Stimulated activated CD4-positive, alpha-beta T cell treated with anti-CD3 and anti-CD28 coated beads, TNF-alpha, amount 100 ng/mL, for 48 hours (primary cell): ENCODE data around the gene SLC35F2.
A peak's percentile ranks its signal among the peaks of the same experiment; 100 is the strongest.
"Not testable (repeated sequence)": the region's sequence is repeated elsewhere in the genome, so short reads cannot be mapped to it uniquely, and the experiment has no call there.

Experiments
- DNase-seq, 3 donors: peaks; one replicate each; pipeline ENCODE4 v3.0.0-alpha.2; 2020; ENCODE audit warnings: low read depth in 3 of 3

Gene SLC35F2

DNA sequence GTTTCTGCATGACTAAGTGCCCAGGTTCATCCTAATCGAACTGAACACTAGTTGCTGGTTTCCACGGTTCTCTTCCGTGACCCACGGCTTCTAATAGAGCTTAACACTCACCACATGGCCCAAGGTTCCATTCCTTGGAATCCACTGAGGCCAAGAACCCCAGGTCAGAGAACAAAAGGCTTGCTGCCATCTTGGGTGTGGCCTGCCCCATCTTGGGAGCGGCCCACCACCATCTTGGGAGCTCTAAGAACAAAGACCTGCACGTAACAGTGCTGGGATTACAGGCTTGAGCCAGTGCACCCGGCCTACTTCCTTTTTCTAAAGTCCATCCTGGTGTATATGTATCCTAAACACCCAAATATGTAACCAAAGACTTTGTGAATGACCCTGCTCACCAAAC, 68.8 kb downstream of the SLC35F2 start:
- no peak for DNase-seq

DNA sequence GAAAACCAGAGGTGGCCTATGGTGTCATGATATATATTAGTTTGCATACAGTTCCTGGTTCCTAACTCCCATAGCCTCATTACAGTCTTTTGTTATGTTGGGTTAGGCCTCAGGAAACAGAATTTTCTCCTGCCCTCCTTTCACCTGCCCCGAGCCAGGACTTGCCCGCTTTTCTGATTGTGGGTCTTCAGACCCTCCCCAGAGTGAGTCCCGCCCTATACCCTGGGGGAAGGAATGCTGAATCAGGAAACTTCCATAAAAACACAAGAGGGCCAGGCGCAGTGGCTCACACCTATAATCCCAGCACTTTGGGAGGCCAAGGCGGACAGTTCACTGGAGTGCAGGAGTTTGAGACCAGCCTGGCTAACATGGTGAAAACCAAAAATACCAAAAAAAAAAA, 70.9 kb downstream of the SLC35F2 start:
- no peak for DNase-seq

DNA sequence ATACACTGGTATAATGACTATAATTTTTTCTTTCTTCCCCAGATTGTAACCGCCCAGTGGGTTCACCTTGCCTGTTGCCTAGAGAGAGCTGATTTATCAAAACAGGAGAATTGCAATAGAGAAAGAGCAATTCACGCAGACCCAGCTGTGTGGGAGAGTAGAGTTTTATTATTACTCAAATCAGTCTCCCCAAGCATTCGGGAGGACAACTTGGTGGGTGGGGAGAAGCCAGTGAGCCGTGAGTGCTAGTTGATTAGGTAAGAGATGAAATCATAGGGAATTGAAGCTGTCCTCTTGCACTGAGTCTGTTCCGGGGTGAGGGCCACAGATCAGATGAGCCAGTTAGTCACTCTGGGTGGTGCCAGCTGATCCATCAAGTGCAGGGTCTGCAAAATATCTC, 73.2 kb downstream of the SLC35F2 start:
- DNase-seq: peak; percentile 19 to 25 (median 23)

DNA sequence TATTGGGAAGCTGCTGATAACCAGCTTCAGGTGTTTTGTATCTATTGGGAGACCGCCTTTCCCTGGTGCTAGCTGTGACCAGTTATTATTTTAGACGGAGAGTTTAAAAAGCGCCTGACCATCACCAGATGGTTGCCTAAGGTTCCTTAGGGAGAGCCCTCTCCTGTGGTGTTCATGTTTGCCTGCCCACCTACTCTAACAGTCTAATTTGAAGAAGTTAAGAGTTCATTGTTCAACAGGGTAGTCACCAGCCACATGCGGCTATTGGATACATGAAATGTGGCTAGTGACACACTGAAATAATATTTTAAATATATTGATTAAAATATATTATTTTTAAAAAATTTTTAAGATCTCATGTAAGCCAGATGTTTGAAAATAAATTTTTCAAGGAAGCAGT, 75.5 kb downstream of the SLC35F2 start:
- no peak for DNase-seq

DNA sequence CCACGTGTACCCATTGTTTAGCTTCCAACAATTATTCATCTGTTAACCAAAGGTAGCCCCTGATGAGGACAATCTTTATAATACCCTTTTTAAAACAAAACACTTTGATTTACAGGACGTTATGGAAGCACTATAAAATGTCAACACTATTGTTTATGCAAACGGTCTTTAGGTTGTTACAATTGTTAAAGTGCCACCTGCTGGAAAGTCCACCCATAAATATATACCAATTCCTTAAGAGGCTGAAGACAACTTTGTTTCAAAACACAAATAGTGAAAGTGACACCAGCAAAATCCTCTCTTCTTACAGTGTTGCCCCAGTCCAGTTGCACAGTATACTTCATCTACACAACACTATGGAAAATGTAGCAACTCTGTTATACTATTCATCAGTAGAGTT, 77.8 kb downstream of the SLC35F2 start:
- no peak for DNase-seq

DNA sequence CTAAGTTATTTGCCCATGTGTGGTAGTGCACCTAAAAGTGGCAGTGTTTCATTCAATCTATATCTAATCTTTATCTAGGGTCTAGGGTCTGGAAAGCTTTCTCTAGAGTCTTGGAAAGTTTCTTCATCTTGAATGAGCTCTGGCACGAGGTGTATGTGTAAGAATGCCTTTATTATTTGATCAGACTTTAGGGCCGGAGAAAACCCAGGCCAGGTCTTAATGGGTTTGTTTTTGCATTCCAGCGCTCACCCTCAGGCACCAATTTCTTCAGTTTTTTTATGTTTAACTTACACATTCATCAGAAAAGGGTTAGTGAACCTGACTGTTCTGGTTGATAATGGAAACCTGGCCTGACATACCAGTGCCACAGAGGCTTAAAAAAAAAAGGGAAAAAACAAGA, 78.5 kb downstream of the SLC35F2 start:
- DNase-seq: no peak

DNA sequence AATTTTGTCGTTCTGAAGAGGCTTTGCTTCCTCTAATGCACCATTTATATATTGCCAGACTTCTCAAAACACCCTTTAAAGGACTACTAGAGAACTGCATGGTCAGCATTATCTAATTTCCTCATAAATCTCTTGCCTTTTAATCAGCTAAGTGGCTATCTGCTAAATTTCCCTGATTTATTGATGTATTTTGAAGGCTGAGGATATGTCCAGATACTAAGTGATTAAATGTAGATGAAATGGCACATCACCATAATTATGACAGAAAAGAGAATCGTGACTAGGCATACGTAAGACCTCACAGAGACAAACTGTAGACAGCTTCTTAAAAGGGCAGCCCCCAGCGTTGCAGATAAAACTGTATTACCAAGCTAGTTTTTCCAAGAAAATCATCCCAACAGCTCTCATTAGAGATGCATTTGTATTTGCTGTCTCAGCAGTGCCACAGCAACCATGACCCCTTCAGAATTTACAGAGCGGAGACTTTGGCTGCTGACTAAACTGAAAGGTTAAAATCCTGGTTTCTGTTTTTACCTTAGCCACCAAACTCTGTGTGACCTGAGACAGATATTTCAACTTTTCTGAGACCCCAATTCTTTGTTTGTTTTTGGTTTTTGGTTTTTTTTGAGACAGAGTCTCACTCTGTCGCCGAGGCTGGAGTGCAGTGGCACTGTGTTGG, 79.6 kb downstream of the SLC35F2 start:
- no peak for DNase-seq

DNA sequence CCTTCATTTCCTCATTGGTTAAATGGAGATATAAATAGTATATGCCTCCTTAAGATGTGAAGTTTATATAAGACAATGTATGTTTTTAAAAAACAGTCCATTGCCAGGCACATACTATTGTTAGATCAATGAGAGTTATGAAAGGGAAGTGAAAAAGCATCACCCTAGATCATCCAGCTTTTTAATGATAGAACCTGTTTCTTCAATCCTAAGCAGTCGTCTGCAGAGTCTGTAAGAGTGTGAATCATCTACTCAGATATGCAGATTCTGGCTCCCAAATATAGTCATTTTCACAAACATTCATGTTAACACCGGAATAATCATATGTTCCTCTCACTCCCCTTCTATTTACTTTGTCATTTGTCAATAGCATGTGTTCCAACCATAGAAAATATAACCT, 81.5 kb downstream of the SLC35F2 start:
- no peak for DNase-seq

DNA sequence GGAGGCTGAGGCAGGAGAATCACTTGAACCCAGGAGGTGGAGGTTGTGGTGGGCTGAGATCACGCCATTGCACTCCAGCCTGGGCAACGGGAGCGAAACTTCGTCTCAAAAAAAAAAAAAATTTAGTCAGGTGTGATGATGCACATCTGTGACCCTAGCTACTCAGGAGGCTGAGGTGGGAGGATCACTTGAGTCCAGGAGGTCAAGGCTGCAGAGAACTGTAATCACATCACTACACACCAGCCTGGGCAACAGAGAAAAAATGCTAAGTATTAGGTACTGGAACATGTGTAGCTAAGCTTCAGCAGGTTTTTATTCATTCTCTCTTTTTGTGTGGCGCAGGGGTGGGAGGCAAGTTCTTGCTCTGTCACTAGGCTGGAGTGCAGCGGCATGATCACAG, 82.5 kb downstream of the SLC35F2 start:
- no peak for DNase-seq

DNA sequence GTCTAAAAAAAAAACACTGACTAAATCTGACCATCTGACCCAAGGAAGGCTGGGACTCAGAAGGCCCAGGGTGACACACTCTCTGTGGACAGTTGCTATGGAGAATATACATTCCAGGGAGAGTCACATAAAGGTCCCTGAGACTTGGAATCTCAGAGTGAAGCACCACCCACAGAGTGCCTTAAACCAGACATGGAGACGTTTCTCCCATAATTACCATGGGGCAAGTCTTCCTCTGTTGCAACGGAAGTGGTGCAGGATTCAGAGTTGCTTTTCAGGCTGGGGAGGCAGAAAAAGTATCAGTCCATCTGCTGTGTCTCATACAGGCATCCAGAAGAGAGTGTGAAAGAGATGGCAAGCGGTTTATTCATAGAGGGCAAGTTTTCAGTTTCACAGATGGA, 88.0 kb downstream of the SLC35F2 start:
- no peak for DNase-seq

DNA sequence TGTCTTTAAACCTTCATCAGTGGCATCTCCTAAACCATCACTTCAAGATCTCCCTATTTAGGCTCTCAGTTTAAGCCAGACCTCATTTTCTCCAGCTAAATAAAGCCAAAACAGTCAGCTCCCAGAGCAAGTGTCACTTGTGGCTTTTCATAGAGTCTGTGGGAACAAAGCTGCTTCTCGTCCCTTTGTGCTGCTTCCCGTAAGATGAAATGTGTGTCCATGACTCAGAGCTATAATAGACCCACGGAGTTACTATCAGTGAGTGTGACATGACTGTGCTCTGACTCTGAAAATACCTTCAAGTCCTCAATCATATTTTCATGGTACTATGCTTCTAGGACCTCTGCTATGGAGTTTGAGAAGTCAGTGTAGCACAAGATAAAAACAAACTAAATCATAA, 89.4 kb downstream of the SLC35F2 start:
- DNase-seq: no peak

DNA sequence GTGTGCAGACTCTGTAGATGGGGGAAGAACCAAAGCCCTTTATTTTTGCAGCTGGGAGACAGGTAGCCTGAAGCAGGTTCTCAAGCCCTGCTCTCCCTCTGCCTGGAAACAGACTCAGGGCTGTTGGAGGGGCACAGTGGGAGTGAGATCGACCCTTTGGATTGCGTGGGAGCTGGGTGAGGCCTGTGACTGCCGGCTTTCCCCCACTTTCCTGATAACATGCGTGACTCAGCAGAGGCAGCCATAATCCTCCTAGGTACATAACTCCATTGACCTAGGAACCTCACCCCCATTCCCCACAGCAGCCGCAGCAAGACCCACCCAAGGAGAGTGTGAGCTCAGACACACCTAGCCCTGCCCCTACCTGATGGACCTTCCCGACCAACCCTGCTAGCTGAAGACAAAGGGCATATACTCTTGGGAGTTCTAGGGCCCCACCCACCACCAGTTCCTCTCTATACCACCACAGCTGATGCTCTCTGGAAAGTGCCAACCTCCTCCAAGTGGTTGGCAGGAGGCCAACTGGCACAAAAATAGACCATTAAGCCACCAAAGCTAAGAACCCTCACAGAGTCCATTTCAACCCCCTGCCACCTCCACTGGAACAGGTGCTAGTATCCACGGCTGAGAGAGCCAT, 99.8 kb downstream of the SLC35F2 start:
- not testable (repeated sequence) for DNase-seq

DNA sequence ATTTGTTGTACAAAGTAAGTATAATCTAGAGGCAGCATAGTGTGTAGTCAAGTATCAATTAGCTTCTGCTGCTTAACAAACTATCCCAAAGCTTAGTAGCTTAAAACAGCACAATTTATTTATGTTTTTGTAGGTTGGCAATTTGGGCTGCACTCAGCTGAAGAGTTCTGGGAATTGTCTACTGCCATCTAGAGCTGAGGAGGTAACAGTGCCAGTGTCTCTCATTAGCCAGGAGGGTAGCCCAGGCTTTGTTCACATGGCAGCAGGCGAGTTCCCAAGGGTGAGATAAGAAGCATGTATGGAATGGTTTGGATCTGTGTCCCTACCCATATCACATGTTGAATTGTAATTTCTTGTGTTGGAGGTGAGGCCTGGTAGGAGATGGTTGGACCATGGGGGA, 100.9 kb downstream of the SLC35F2 start:
- DNase-seq: no peak

DNA sequence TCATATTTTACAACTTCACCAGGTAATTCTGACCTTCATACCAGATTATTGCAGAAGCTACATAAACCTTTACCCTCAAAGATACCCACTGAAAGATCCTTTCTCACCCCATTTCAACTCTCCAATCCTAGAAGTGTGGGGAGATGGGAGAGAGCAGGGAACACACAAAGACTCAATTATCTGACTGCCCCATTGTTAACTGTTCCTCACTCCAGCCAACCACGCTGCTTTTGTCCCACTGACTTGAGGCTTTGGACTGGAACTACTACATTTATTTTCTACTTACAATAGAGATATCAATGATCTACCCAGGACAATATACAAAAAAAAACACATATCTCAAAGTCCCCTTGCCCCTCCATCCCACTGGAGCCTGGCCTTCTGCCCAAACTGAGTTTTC, 102.0 kb downstream of the SLC35F2 start:
- DNase-seq: no peak

DNA sequence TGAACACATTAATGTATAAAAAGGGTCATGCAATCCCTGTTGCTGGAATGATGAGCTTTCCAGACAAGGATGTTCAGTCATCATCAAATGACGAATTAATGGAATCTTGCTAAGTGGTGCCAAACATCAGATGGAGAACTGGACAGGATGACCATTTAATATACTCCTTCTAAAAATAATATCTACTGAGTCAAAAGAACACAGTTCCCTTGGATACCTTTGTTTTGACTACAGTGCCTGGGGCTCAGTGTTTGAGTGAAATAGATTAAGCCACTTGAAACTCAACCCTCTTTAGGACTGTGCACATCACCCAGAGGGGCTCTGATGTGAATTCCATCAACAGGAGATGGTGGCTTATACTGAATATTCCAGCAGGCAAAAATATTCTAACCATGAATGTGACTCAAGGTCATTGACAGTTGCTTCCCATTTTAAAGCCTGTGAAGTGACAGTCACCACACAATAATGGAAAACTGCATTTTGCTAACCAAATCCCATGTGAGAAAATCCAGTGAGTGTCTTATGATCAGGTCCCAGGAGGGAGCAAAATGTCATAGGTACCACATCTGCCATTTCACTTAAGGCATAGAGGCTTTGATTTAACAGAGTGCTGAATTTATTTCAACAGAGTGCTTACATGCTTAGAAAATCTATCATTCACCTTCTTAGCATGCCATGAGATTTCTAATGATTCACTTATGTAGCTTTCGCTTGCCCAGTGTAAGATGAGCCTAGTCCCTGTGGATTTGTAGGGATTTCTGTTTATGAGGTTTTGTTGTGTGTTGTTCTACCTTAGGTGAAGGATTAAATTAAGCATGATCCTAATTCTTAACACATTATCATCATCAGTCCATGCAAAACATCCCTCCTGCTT, 105.4 kb downstream of the SLC35F2 start:
- no peak for DNase-seq

DNA sequence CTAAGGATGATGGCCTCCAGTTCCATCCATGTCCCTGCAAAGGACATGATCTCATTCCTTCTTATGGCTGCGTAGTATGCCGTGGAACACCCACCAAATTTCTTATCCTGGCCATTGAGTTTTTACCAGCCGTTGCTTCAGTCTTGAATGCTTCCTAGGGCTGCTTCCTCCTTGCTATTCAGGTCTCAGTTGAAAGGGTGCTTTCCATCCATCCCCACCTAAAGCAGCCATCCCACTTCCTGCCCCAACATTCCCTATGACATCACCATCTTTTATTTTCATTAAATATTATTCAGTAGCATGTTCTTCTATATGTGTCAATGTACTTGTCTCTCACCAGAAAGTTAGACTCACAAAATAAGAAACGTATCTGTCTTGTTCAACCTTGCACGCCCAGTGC, 106.1 kb downstream of the SLC35F2 start:
- no peak for DNase-seq

DNA sequence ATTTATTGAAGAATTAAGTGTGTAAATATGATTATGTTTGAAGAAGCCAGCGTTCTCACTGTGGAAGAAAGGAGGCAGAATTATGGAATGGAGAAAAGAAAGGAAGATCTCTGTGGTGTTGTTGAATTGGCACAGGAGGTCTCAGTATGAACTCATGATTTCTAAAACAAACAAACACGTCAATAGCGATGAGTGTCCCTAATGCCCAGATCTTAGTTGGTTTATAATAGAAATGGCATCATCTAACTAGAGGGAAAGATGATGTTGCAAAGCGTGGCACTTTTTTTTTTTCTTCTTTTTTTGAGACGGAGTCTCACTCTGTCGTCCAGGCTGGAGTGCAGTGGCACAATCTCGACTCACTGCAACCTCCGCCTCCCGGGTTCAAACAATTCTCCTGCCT, 107.5 kb downstream of the SLC35F2 start:
- DNase-seq: no peak

DNA sequence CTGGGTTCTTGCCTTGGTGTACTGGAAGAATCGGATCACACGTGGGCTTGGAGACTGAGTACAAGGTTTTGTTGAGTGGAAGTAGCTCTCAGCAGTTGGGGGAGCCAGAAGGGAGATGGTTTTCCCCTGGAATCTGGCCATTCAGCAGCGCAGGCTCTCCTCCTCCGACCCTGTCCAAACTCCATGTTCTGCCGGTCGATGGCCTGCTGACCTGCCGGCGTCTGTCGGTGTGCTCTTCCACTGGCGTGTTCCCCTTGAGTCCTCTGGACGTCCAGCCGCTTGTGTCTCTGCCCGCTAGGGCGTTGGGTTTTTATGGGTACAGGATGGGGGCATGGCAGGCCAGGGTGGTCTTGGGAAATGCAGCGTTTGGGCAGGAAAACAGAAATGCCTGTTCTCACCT, 108.3 kb downstream of the SLC35F2 start:
- DNase-seq: no peak

DNA sequence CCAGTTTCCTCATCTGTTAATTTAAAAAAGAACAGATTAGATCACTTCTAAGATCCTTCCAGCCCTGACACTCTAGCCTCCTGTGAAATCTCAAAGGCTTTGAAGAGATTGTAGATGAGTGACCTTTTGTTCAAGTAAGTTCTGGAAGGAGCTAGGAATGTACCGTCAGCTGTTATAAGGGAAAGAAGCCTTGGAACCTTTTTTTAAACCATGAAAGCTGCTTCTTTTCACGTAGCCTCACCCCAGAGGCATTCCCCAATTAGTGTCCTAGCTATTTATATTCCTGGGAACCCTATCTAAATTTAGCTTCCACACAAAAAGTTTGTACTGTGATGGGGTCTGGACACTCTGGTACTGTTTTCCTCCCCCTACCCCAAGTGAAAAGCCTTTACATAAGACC, 111.0 kb downstream of the SLC35F2 start:
- DNase-seq: no peak

DNA sequence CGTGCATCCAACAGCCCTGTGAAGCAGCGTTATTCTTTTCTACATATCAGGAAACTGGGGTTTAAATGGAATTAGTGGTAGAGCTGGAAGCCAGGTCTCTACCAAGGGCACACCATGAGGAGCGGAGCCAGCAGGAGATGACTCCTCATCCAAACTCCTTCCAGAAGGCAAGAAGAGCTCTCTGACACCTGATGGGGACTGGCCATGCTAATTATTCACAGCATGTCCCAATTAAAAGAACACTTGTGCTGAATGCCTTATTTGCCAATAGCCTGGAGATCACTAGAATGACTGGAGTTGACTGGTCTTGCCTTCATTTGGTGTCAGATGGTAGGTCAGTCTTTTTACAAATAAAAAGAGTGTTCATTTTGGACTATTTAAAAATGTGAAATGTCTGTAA, 113.9 kb downstream of the SLC35F2 start:
- DNase-seq: no peak

DNA sequence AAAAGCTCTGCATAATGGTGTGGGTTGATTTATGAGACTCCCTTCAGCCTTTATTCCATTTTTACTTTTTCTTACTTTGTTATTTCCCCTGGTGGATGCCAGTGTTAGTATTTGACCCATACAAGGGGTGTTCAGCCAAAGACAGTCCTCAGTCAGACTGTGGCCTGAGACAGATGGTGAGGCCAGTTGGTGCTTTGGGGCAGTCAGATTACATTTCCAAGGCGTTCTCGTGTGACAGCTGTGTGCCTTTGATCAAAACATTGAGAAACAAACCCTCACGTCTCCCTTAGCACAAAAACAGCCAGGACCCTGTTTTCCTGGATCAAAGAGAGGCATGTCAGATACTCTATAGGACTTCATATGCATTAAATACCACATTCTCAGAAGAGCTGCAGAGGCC, 115.4 kb downstream of the SLC35F2 start:
- no peak for DNase-seq

DNA sequence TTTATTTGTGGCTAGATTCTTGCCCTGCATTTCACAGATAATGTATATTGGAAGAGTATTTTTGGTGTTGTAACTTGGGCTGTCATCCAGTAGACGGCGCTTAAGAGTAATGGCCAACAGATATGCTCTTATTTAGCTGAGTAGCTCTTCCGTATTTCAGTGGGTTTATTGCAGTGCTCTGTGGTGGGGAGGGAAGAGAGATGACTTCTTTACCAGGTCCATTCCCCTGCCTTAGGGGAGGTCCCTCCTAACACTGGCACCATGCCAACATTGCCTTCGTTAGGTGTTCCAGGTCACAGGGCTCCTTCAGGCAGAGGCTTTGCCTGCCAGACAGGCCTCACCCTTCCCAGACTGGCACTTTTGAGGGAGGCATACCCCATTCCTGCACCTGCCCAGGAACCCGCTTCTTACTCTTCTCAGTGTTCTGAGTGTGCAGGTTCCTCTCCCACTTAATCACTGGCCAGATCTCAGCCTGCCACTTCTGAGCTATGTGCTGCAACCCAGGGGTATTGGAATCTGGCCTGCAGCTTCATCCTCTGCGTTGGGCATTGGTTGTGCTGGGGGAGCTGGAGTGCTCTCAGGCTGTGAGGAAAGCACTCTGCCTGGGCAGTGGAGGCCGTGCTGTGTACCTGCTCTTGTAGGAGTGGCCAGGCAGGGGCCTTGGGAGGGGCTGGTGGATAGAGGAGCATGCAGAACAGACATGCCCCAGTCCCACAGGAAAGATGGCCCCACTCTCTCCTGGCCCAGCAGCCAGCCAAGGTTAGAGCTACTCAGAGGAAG, 117.4 kb downstream of the SLC35F2 start:
- no peak for DNase-seq
